CD14-positive monocyte (primary cell): ENCODE measurements around the gene TMCC1. TPM values are rescaled to one million over a fixed set of nuclear protein-coding genes. Genes with fewer than 3 reads are reported as not detected.

Source experiments
- DNase-seq, 3 donors: peaks; one replicate each; pipeline ENCODE4 v3.0.0-alpha.2; 2011 to 2022
- H2AFZ ChIP-seq: 2 replicates; pipeline ENCODE4 v1.6.0; 2012; ENCODE audit warnings: mild to moderate bottlenecking, low read depth, low read length, inconsistent platforms; ENCODE audit not compliant: insufficient read depth, poor library complexity, severe bottlenecking
- H3K27ac ChIP-seq, 2 donors: 1 replicate in 1 of 2; 2 replicates in 1 of 2; pipeline ENCODE4 v1.5.1; 2012 to 2013; ENCODE audit warnings: low read length in 2 of 2, control low read depth in 1 of 2, inconsistent platforms in 1 of 2, low read depth in 1 of 2, mild to moderate bottlenecking in 1 of 2
- H3K27me3 ChIP-seq, 2 donors: one replicate each; pipeline versions ENCODE4 v1.6.0 to v1.6.1; 2011 to 2013; ENCODE audit warnings: low read length in 2 of 2; ENCODE audit not compliant: control insufficient read depth in 2 of 2, insufficient read depth in 2 of 2
- H3K36me3 ChIP-seq, 2 donors: replicated peaks in 1 of 2; 1 replicate in 1 of 2; 2 replicates in 1 of 2; pipeline versions ENCODE4 v1.5.1 to v1.6.1; 2012 to 2013; ENCODE audit warnings: low read length in 2 of 2, control low read depth in 1 of 2, inconsistent platforms in 1 of 2, mild to moderate bottlenecking in 1 of 2; ENCODE audit not compliant: insufficient read depth in 2 of 2, control insufficient read depth in 1 of 2
- H3K4me1 ChIP-seq, 2 donors: 1 replicate in 1 of 2; 2 replicates in 1 of 2; pipeline versions ENCODE4 v1.5.1 to v1.6.1; 2012 to 2013; ENCODE audit warnings: low read length in 2 of 2, control low read depth in 1 of 2, inconsistent platforms in 1 of 2, mild to moderate bottlenecking in 1 of 2, moderate library complexity in 1 of 2; ENCODE audit not compliant: insufficient read depth in 2 of 2, control insufficient read depth in 1 of 2
- H3K4me2 ChIP-seq: replicated peaks from 2 replicates; pipeline ENCODE3; 2012; ENCODE audit warnings: low read length, moderate library complexity, mild to moderate bottlenecking; ENCODE audit not compliant: poor library complexity, severe bottlenecking; ENCODE audit errors: extremely low read depth
- H3K4me3 ChIP-seq, 3 experiments: fragments of 200-600 bp in 1 of 3; sonication (generic) in 1 of 3; replicated peaks in 1 of 3; 1 replicate in 2 of 3; 2 replicates in 1 of 3; pipeline ENCODE4 v1.5.1; 2011 to 2013; ENCODE audit warnings: low read length in 3 of 3, mild to moderate bottlenecking in 3 of 3, control low read depth in 2 of 3, low read depth in 2 of 3, inconsistent platforms in 1 of 3, moderate library complexity in 1 of 3
- H3K79me2 ChIP-seq: 2 replicates; pipeline ENCODE4 v1.6.0; 2012; ENCODE audit warnings: mild to moderate bottlenecking, control low read depth, inconsistent platforms, low read length, moderate library complexity; ENCODE audit not compliant: insufficient read depth
- H3K9ac ChIP-seq: 2 replicates; pipeline ENCODE4 v1.6.0; 2017; ENCODE audit warnings: low read length, mild to moderate bottlenecking; ENCODE audit not compliant: insufficient read depth, poor library complexity, severe bottlenecking
- H3K9me3 ChIP-seq, 2 donors: replicated peaks in 1 of 2; 1 replicate in 1 of 2; 2 replicates in 1 of 2; pipeline versions ENCODE4 v1.5.1 to v1.6.1; 2012 to 2013; ENCODE audit warnings: low read length in 2 of 2, control low read depth in 1 of 2; ENCODE audit not compliant: control insufficient read depth in 1 of 2, insufficient read depth in 1 of 2
- H4K20me1 ChIP-seq: 2 replicates; pipeline ENCODE4 v1.6.0; 2012; ENCODE audit warnings: mild to moderate bottlenecking, low read length, control low read depth, moderate library complexity; ENCODE audit not compliant: insufficient read depth
- H3K27ac Mint-ChIP-seq, 7 donors: one replicate each; pipeline ENCODE4 v1.8.0; 2020; ENCODE audit warnings: mild to moderate bottlenecking in 7 of 7, mixed read lengths in 7 of 7, moderate library complexity in 6 of 7, inconsistent platforms in 2 of 7
- H3K27me3 Mint-ChIP-seq, 3 donors: one replicate each; pipeline ENCODE4 v1.8.0; 2021 to 2022; ENCODE audit warnings: low read depth in 3 of 3, mild to moderate bottlenecking in 3 of 3, mixed read lengths in 3 of 3, moderate library complexity in 3 of 3, inconsistent platforms in 1 of 3
- H3K36me3 Mint-ChIP-seq, 2 donors: one replicate each; pipeline ENCODE4 v1.8.0; 2020; ENCODE audit warnings: mixed read lengths in 2 of 2, inconsistent platforms in 1 of 2, mild to moderate bottlenecking in 1 of 2
- H3K4me1 Mint-ChIP-seq: one replicate; pipeline ENCODE4 v1.8.0; 2020; ENCODE audit warnings: mild to moderate bottlenecking, mixed read lengths
- H3K4me3 Mint-ChIP-seq, 2 donors: one replicate each; pipeline ENCODE4 v1.8.0; 2020; ENCODE audit warnings: mild to moderate bottlenecking in 2 of 2, mixed read lengths in 2 of 2, moderate library complexity in 1 of 2
- H3K9me3 Mint-ChIP-seq, 7 donors: one replicate each; pipeline ENCODE4 v1.8.0; 2020 to 2022; ENCODE audit warnings: mixed read lengths in 7 of 7, mild to moderate bottlenecking in 6 of 7, moderate library complexity in 6 of 7, inconsistent platforms in 2 of 7
- WGBS: methylation state at CpG from one replicate; pipeline ENCODE4 v1.1.5; 2013; ENCODE audit warnings: missing lambda C conversion rate; ENCODE audit not compliant: insufficient coverage; 5-methylcytosine and 5-hydroxymethylcytosine counted together
- intact Hi-C, 2 donors: fragments of 100-400 bp; cut with micrococcal nuclease; formaldehyde crosslinking; loops; one replicate each; pipeline versions ENCODE4 v1.15.0 to v1.15.1; 2023
- polyA plus RNA-seq, 3 donors: library from polyadenylated mRNA; depleted of rRNA in 1 of 3; unstranded in 2 of 3; stranded (reverse) in 1 of 3; fragments of 300-500 nt in 2 of 3; fragments of >200 nt in 1 of 3; fragmentation: Illumina TruSeq in 2 of 3; gene quantifications; 1 replicate in 2 of 3; 2 replicates in 1 of 3; pipeline ENCODE4 v1.2.3, GENCODE V29; 2012 to 2021
- TF ChIP-seq, protein P1 (sequence below): fragments of 200-600 bp; IDR thresholded peaks from one replicate; pipeline ENCODE4 v1.8.0; 2022; ENCODE audit warnings: antibody characterized with exemption, mild to moderate bottlenecking

Gene TMCC1
- polyA plus RNA-seq, 3 donors = 5.0 to 10.2 (median 5.0) TPM

DNA sequence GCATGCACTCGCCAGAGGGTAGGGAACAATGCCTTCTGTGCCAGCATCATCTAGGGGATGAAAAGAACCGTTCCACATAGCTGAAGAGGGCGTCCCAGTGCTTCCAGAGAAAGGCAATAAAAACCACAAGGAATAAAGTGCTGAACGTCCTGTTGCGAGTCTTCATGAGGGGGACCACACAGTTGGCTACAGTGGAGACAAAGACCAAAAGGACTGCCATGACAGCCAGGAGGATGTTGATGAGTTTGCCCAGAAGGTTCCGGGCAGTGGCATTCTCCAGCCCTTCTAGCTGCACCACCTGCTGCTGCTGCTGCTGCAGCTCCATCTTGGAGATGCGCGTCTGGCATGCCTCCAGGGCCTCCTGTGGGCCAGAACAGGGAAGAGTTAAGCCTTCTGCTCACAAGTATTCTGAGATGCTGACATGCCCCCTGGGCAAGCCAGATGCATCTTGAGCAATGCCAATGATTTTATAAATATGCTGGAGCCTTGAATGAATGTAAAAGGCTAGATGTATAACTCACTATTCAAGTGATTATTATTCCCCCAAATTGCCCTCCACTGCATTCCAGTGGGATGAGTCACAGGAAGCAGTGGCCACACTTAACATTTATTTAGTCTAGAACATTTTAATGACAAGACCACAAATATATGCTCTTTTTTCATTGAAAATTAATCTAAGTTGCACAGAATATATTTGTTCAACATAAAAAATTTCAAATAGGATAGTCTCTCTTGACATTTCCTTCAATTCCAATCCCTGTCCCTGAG lies 241.9 kb downstream of the TMCC1 start:
- Mint-ChIP-seq H3K27ac (peak overlapping the region in 1 of 7 donors; percentile 35), H3K9me3 (no peaks in the 10 kb centered on the region), H3K27me3 (peaks cover 0 to 2% (median 0%) of the 10 kb centered on the region in 3 donors), H3K4me1 (peaks cover 5% of the 10 kb centered on the region), H3K36me3 (peaks cover 30 to 41% of the 10 kb centered on the region in 2 donors), H3K4me3 (no peak overlapping the region)
- Histone ChIP-seq H3K27me3 (no peaks in the 10 kb centered on the region), H3K4me2 (no peak overlapping the region), H3K9ac (no peak overlapping the region), H3K79me2 (no peaks in the 10 kb centered on the region), H4K20me1 (no peaks in the 10 kb centered on the region), H2AFZ (no peak overlapping the region), H3K9me3 (no peaks in the 10 kb centered on the region), H3K4me1 (no peaks in the 10 kb centered on the region), H3K36me3 (peaks cover 9 to 36% of the 10 kb centered on the region in 2 donors), H3K4me3 (no peak overlapping the region), H3K27ac (no peak overlapping the region)
- 95% methylated on average over 8 of the region's 8 CpGs for WGBS
- TF ChIP-seq, protein P1, sequence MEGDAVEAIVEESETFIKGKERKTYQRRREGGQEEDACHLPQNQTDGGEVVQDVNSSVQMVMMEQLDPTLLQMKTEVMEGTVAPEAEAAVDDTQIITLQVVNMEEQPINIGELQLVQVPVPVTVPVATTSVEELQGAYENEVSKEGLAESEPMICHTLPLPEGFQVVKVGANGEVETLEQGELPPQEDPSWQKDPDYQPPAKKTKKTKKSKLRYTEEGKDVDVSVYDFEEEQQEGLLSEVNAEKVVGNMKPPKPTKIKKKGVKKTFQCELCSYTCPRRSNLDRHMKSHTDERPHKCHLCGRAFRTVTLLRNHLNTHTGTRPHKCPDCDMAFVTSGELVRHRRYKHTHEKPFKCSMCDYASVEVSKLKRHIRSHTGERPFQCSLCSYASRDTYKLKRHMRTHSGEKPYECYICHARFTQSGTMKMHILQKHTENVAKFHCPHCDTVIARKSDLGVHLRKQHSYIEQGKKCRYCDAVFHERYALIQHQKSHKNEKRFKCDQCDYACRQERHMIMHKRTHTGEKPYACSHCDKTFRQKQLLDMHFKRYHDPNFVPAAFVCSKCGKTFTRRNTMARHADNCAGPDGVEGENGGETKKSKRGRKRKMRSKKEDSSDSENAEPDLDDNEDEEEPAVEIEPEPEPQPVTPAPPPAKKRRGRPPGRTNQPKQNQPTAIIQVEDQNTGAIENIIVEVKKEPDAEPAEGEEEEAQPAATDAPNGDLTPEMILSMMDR = no peak
- intact Hi-C loops = loop anchor here (2.0 to 10.0 kb wide), 3 partner anchors 173 to 281 kb away; no protein-coding TSS in a partner anchor
- DNase-seq = no peak

DNA sequence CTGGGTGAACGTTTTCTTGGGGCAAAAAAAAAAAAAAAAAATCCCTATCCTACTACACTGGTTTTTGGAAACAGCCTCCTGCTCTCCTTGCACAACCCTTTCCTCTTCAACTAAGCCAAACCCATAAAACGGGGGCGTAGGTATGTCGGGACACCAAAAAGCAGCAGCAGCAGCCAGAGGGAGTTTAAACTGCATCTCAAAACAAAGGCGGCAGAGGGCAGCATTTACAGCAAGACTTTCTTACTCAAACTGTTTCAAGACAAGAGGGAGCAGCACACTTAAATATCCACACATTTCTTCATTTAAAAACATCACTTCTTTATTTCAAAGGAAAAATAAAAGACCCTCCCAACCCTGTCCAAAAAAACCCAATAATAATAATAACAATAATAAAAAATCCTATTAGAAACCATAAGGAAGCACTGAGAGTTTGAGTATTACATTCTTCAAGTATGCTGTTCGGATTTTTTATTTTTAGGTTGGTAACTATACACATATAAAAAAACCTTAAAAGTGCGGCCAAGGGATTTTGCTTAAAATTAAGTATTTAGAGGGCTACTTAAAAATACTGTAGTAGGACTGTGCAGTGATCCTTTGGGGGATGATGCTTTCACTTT lies 243.1 kb downstream of the TMCC1 start:
- TF ChIP-seq, protein P1 = peak; percentile 72
- Histone ChIP-seq H3K4me2 (no peak overlapping the region), H2AFZ (no peak overlapping the region), H3K36me3 (peaks cover 9 to 34% of the 10 kb centered on the region in 2 donors), H3K9me3 (no peaks in the 10 kb centered on the region), H3K4me1 (peaks cover 4 to 5% of the 10 kb centered on the region in 2 donors), H3K27me3 (no peaks in the 10 kb centered on the region), H3K4me3 (no peak overlapping the region), H3K27ac (no peak overlapping the region), H4K20me1 (no peaks in the 10 kb centered on the region), H3K79me2 (no peaks in the 10 kb centered on the region), H3K9ac (no peak overlapping the region)
- Mint-ChIP-seq H3K27me3 (peaks cover 0 to 3% (median under 1%) of the 10 kb centered on the region in 3 donors), H3K36me3 (peaks cover 30 to 41% of the 10 kb centered on the region in 2 donors), H3K27ac (peak overlapping the region in 2 of 7 donors; percentile 33 to 73), H3K4me3 (no peak overlapping the region), H3K4me1 (peaks cover 7% of the 10 kb centered on the region), H3K9me3 (no peaks in the 10 kb centered on the region)
- intact Hi-C loops = loop anchor here (2.0 to 10.0 kb wide), 3 partner anchors 174 to 282 kb away; no protein-coding TSS in a partner anchor
- 3% methylated on average over 3 of the region's 7 CpGs for WGBS
- peak; percentile 34 to 57 (median 47) for DNase-seq
